Trophoblast cell (in vitro differentiated cells and primary cell): Measurements from ENCODE around the gene KRT10.

Experiments used
- DNase-seq, 2 donors: peaks; one replicate each; pipeline ENCODE4 v3.0.0-alpha.2; 2016
- H2AFZ ChIP-seq: 2 replicates; pipeline ENCODE4 v1.6.1; 2013; ENCODE audit warnings: low read length, moderate library complexity, mild to moderate bottlenecking; ENCODE audit not compliant: insufficient read depth, poor library complexity
- H2AK5ac ChIP-seq: 2 replicates; pipeline ENCODE4 v1.6.1; 2013; ENCODE audit warnings: mild to moderate bottlenecking, low read length
- H2BK120ac ChIP-seq: 2 replicates; pipeline ENCODE4 v1.6.1; 2013; ENCODE audit warnings: low read length, mild to moderate bottlenecking, moderate library complexity; ENCODE audit not compliant: insufficient read depth, poor library complexity
- H2BK12ac ChIP-seq: 2 replicates; pipeline ENCODE4 v1.6.1; 2013; ENCODE audit warnings: mild to moderate bottlenecking, low read length, moderate library complexity
- H2BK5ac ChIP-seq: 2 replicates; pipeline ENCODE4 v1.6.1; 2013; ENCODE audit warnings: low read length, low read depth, moderate library complexity, mild to moderate bottlenecking; ENCODE audit not compliant: poor library complexity
- H3K14ac ChIP-seq: 2 replicates; pipeline ENCODE4 v1.6.1; 2013; ENCODE audit warnings: mild to moderate bottlenecking, low read length
- H3K18ac ChIP-seq: 2 replicates; pipeline ENCODE4 v1.6.1; 2013; ENCODE audit warnings: mild to moderate bottlenecking, low read length
- H3K23ac ChIP-seq: 2 replicates; pipeline ENCODE4 v1.6.1; 2013; ENCODE audit warnings: low read length
- H3K27ac ChIP-seq: 2 replicates; pipeline ENCODE4 v1.5.1; 2013; ENCODE audit warnings: low read depth, mild to moderate bottlenecking, inconsistent platforms, low read length, moderate library complexity
- H3K27me3 ChIP-seq: 2 replicates; pipeline ENCODE4 v1.6.1; 2013; ENCODE audit warnings: inconsistent platforms, mild to moderate bottlenecking, low read length, moderate library complexity; ENCODE audit not compliant: insufficient read depth
- H3K36me3 ChIP-seq, 2 experiments: 1 replicate in 1 of 2; 2 replicates in 1 of 2; pipeline ENCODE4 v1.6.1; 2013; ENCODE audit warnings: low read length in 2 of 2, mild to moderate bottlenecking in 2 of 2, moderate library complexity in 1 of 2; ENCODE audit not compliant: insufficient read depth in 2 of 2, control insufficient read depth in 1 of 2
- H3K4ac ChIP-seq: 2 replicates; pipeline ENCODE4 v1.6.1; 2013; ENCODE audit warnings: low read depth, mild to moderate bottlenecking, low read length, moderate library complexity
- H3K4me1 ChIP-seq, 2 experiments: 1 replicate in 1 of 2; 2 replicates in 1 of 2; pipeline ENCODE4 v1.6.1; 2013; ENCODE audit warnings: low read length in 2 of 2, mild to moderate bottlenecking in 2 of 2, moderate library complexity in 1 of 2; ENCODE audit not compliant: insufficient read depth in 2 of 2, control insufficient read depth in 1 of 2
- H3K4me2 ChIP-seq: 2 replicates; pipeline ENCODE4 v1.6.1; 2013; ENCODE audit warnings: inconsistent platforms, mild to moderate bottlenecking, low read length, moderate library complexity
- H3K4me3 ChIP-seq: 2 replicates; pipeline ENCODE4 v1.5.1; 2013; ENCODE audit warnings: mild to moderate bottlenecking, low read depth, low read length, inconsistent platforms
- H3K79me1 ChIP-seq: one replicate; pipeline ENCODE4 v1.6.1; 2013; ENCODE audit warnings: low read length
- H3K79me2 ChIP-seq: 2 replicates; pipeline ENCODE4 v1.6.1; 2013; ENCODE audit warnings: low read length, mild to moderate bottlenecking; ENCODE audit not compliant: control insufficient read depth, insufficient read depth, poor library complexity
- H3K9ac ChIP-seq: 2 replicates; pipeline ENCODE4 v1.6.1; 2013; ENCODE audit warnings: mild to moderate bottlenecking, low read length
- H3K9me3 ChIP-seq: 2 replicates; pipeline ENCODE4 v1.6.1; 2013; ENCODE audit warnings: low read depth, mild to moderate bottlenecking, control low read depth, inconsistent platforms, low read length; ENCODE audit not compliant: insufficient read depth
- H4K12ac ChIP-seq: 2 replicates; pipeline ENCODE4 v1.6.1; 2013; ENCODE audit warnings: low read depth, mild to moderate bottlenecking, low read length, moderate library complexity
- H4K8ac ChIP-seq: 2 replicates; pipeline ENCODE4 v1.6.1; 2013; ENCODE audit warnings: low read depth, mild to moderate bottlenecking, low read length, moderate library complexity
- H4K91ac ChIP-seq: one replicate; pipeline ENCODE4 v1.6.1; 2013; ENCODE audit warnings: low read depth, mild to moderate bottlenecking, low read length, moderate library complexity
- WGBS: extraction: QIAGEN DNeasy Blood & Tissue Kit; methylation state at CpG from one replicate; pipeline ENCODE4 v1.1.7; 2013; ENCODE audit warnings: missing lambda C conversion rate; ENCODE audit not compliant: insufficient read length, insufficient coverage; ENCODE audit errors: extremely low coverage; 5-methylcytosine and 5-hydroxymethylcytosine counted together

KRT10 gene

GRCh38 chr17:40813804-40814203 lies 8.6 kb downstream of the KRT10 start:
- no peak overlapping the region for H3K4me2 ChIP-seq
- H3K14ac ChIP-seq: no peak overlapping the region
- H3K4ac ChIP-seq: no peak overlapping the region
- no peak overlapping the region for H2AFZ ChIP-seq
- H4K91ac ChIP-seq: no peak overlapping the region
- no peak overlapping the region for H2BK120ac ChIP-seq
- H2BK12ac ChIP-seq: no peak overlapping the region
- H3K27me3 ChIP-seq: no peaks in the 10 kb centered on the region
- no peak overlapping the region for H2AK5ac ChIP-seq
- no peak overlapping the region for H3K27ac ChIP-seq
- no peak overlapping the region for H3K23ac ChIP-seq
- H3K4me3 ChIP-seq: no peak overlapping the region
- WGBS: no CpG with 5 or more reads among the region's 4 CpGs
- no peak for DNase-seq
- H3K36me3 ChIP-seq: peaks cover 0 to 7% of the 10 kb centered on the region in 2 experiments
- H3K18ac ChIP-seq: no peak overlapping the region
- H4K12ac ChIP-seq: no peak overlapping the region
- H3K9ac ChIP-seq: no peak overlapping the region
- H4K8ac ChIP-seq: no peak overlapping the region
- H2BK5ac ChIP-seq: no peak overlapping the region
- H3K4me1 ChIP-seq: no peaks in the 10 kb centered on the region
- H3K79me2 ChIP-seq: peaks cover 2% of the 10 kb centered on the region
- H3K9me3 ChIP-seq: peaks cover 1% of the 10 kb centered on the region
- peaks cover 3% of the 10 kb centered on the region for H3K79me1 ChIP-seq

GRCh38 chr17:40812639-40813038 lies 9.8 kb downstream of the KRT10 start:
- no CpG with 5 or more reads among the region's 3 CpGs for WGBS
- no peaks in the 10 kb centered on the region for H3K27me3 ChIP-seq
- H3K23ac ChIP-seq: no peak overlapping the region
- H2AFZ ChIP-seq: no peak overlapping the region
- H2BK12ac ChIP-seq: no peak overlapping the region
- no peak overlapping the region for H2BK120ac ChIP-seq
- H3K4me3 ChIP-seq: no peak overlapping the region
- no peak overlapping the region for H3K9ac ChIP-seq
- H3K4me1 ChIP-seq: no peaks in the 10 kb centered on the region
- DNase-seq: no peak
- no peaks in the 10 kb centered on the region for H3K79me1 ChIP-seq
- H3K79me2 ChIP-seq: no peaks in the 10 kb centered on the region
- no peak overlapping the region for H4K91ac ChIP-seq
- peaks cover 0 to 7% of the 10 kb centered on the region in 2 experiments for H3K36me3 ChIP-seq
- H4K8ac ChIP-seq: no peak overlapping the region
- H4K12ac ChIP-seq: no peak overlapping the region
- no peak overlapping the region for H3K4me2 ChIP-seq
- H3K9me3 ChIP-seq: peaks cover 1% of the 10 kb centered on the region
- no peak overlapping the region for H3K14ac ChIP-seq
- no peak overlapping the region for H2AK5ac ChIP-seq
- H3K27ac ChIP-seq: no peak overlapping the region
- H3K18ac ChIP-seq: no peak overlapping the region
- no peak overlapping the region for H2BK5ac ChIP-seq
- no peak overlapping the region for H3K4ac ChIP-seq

GRCh38 chr17:40810494-40810893 lies 11.9 kb downstream of the KRT10 start:
- Histone ChIP-seq H3K4me2 (no peak overlapping the region), H2AFZ (no peak overlapping the region), H2BK120ac (no peak overlapping the region), H4K12ac (no peak overlapping the region), H3K27ac (no peak overlapping the region), H3K4ac (no peak overlapping the region), H3K9me3 (no peaks in the 10 kb centered on the region), H2AK5ac (no peak overlapping the region), H4K8ac (no peak overlapping the region), H3K79me2 (no peaks in the 10 kb centered on the region), H3K79me1 (no peaks in the 10 kb centered on the region), H3K4me1 (no peaks in the 10 kb centered on the region), H2BK12ac (no peak overlapping the region), H4K91ac (no peak overlapping the region), H3K9ac (no peak overlapping the region), H3K18ac (no peak overlapping the region), H2BK5ac (no peak overlapping the region), H3K14ac (no peak overlapping the region), H3K36me3 (no peaks in the 10 kb centered on the region), H3K23ac (peak overlapping the region; percentile 15), H3K4me3 (no peak overlapping the region), H3K27me3 (no peaks in the 10 kb centered on the region)
- no CpG with 5 or more reads among the region's 6 CpGs for WGBS
- DNase-seq: peak in 1 of 2 donors; percentile 16

- Histone ChIP-seq H3K9me3 (no peaks in the 10 kb centered on the region), H3K14ac (no peak overlapping the region), H2BK120ac (no peak overlapping the region), H3K27me3 (no peaks in the 10 kb centered on the region), H2BK12ac (no peak overlapping the region), H3K27ac (no peak overlapping the region), H3K36me3 (no peaks in the 10 kb centered on the region), H4K91ac (no peak overlapping the region), H3K4me1 (no peaks in the 10 kb centered on the region), H3K4me3 (no peak overlapping the region), H2AK5ac (no peak overlapping the region), H3K9ac (no peak overlapping the region), H4K8ac (no peak overlapping the region), H4K12ac (no peak overlapping the region), H3K4ac (no peak overlapping the region), H3K79me2 (no peaks in the 10 kb centered on the region), H2BK5ac (no peak overlapping the region), H3K79me1 (no peaks in the 10 kb centered on the region), H3K18ac (no peak overlapping the region), H3K23ac (no peak overlapping the region), H3K4me2 (no peak overlapping the region), H2AFZ (no peak overlapping the region)
- no peak for DNase-seq
- no CpG with 5 or more reads among the region's 2 CpGs for WGBS
These were observed 12.5 kb downstream of the KRT10 start for GRCh38 chr17:40809721-40810421.
